WTC11 (cell line): ENCODE results near the gene TSR3. TPM values are rescaled to one million over a fixed set of nuclear protein-coding genes. Genes with fewer than 3 reads are reported as not detected.

Experiments used
- ATAC-seq: fragments of 200-7000 bp; cut with Tn5 transposase; 2 replicates; pipeline ENCODE4 v1.10.0; 2021; ENCODE audit warnings: mild to moderate bottlenecking, moderate library complexity
- CTCF ChIA-PET: fragments of 300-600 bp; sonication (Branson Sonifier 250); formaldehyde crosslinking; loops from one replicate; lab custom pipeline; 2021; ENCODE audit warnings: antibody characterized with exemption; lab: Charles Lee
- POLR2A ChIA-PET: fragments of 350-600 bp; sonication (Branson Sonifier 250); formaldehyde crosslinking; loops from one replicate; lab custom pipeline; 2021; ENCODE audit warnings: antibody characterized with exemption; lab: Charles Lee
- DNase-seq: peaks from one replicate; pipeline ENCODE4 v3.0.0; 2021; ENCODE audit warnings: low spot score
- H3K27ac Mint-ChIP-seq: 2 replicates; pipeline ENCODE4 v1.8.0; 2021; ENCODE audit warnings: mixed read lengths
- H3K27me3 Mint-ChIP-seq: 2 replicates; pipeline ENCODE4 v1.8.0; 2021; ENCODE audit warnings: low read depth, mild to moderate bottlenecking, moderate library complexity, mixed read lengths
- H3K36me3 Mint-ChIP-seq: 2 replicates; pipeline ENCODE4 v1.8.0; 2021; ENCODE audit warnings: mixed read lengths
- H3K4me1 Mint-ChIP-seq: 2 replicates; pipeline ENCODE4 v1.8.0; 2022; ENCODE audit warnings: mixed read lengths
- H3K4me3 Mint-ChIP-seq: 2 replicates; pipeline ENCODE4 v1.8.0; 2021; ENCODE audit warnings: mild to moderate bottlenecking, moderate library complexity, mixed read lengths
- H3K9me3 Mint-ChIP-seq: 2 replicates; pipeline ENCODE4 v1.8.0; 2021; ENCODE audit warnings: mixed read lengths
- AFF4 ChIP-seq: sonication (generic); formaldehyde crosslinking; IDR thresholded peaks from 2 replicates; pipeline ENCODE4 v1.8.1; 2023; ENCODE audit warnings: mild to moderate bottlenecking, missing genetic modification reagents, borderline replicate concordance
- AR ChIP-seq: fragments of 250-450 bp; sonication (Bioruptor Pico); IDR thresholded peaks from 2 replicates; pipeline ENCODE4 v1.9.0; 2021; ENCODE audit warnings: mild to moderate bottlenecking
- CBFB ChIP-seq: sonication (generic); formaldehyde crosslinking; IDR thresholded peaks from 2 replicates; pipeline ENCODE4 v1.8.1; 2022; ENCODE audit warnings: mild to moderate bottlenecking, low read depth, missing genetic modification reagents
- CREB1 ChIP-seq: sonication (generic); formaldehyde crosslinking; IDR thresholded peaks from 2 replicates; pipeline ENCODE4 v1.8.0; 2023; ENCODE audit warnings: mild to moderate bottlenecking, missing genetic modification reagents
- E2F4 ChIP-seq: sonication (generic); formaldehyde crosslinking; IDR thresholded peaks from 2 replicates; pipeline ENCODE4 v1.8.1; 2022; ENCODE audit warnings: low read depth, mild to moderate bottlenecking, moderate library complexity, missing genetic modification reagents, borderline replicate concordance
- ELF4 ChIP-seq: sonication (generic); formaldehyde crosslinking; IDR thresholded peaks from 2 replicates; pipeline ENCODE4 v1.8.1; 2022; ENCODE audit warnings: low read depth, mild to moderate bottlenecking, moderate library complexity, missing genetic modification reagents
- EMX1 ChIP-seq: fragments of 250-450 bp; sonication (Bioruptor Pico); IDR thresholded peaks from 2 replicates; pipeline ENCODE4 v1.8.0; 2021; ENCODE audit warnings: mild to moderate bottlenecking
- FOXJ3 ChIP-seq: sonication (generic); formaldehyde crosslinking; IDR thresholded peaks from 2 replicates; pipeline ENCODE4 v1.9.0; 2021; ENCODE audit warnings: missing genetic modification reagents, mild to moderate bottlenecking, borderline replicate concordance
- KAT7 ChIP-seq: sonication (generic); formaldehyde crosslinking; IDR thresholded peaks from 2 replicates; pipeline ENCODE4 v1.8.1; 2023; ENCODE audit warnings: missing genetic modification reagents, mild to moderate bottlenecking, borderline replicate concordance
- MAX ChIP-seq: sonication (generic); formaldehyde crosslinking; IDR thresholded peaks from 2 replicates; pipeline ENCODE4 v1.8.0; 2022; ENCODE audit warnings: mild to moderate bottlenecking, missing genetic modification reagents
- SP1 ChIP-seq: sonication (generic); formaldehyde crosslinking; conservative IDR thresholded peaks from 2 replicates; pipeline ENCODE4 v1.8.1; 2022; ENCODE audit warnings: missing genetic modification reagents
- STAT6 ChIP-seq: sonication (generic); formaldehyde crosslinking; conservative IDR thresholded peaks from 2 replicates; pipeline ENCODE4 v1.8.1; 2023; ENCODE audit warnings: mild to moderate bottlenecking, low read depth, missing genetic modification reagents, moderate library complexity
- TCF7 ChIP-seq: sonication (generic); formaldehyde crosslinking; IDR thresholded peaks from 2 replicates; pipeline ENCODE4 v1.8.0; 2022; ENCODE audit warnings: mild to moderate bottlenecking, low read depth, missing genetic modification reagents, moderate library complexity
- USF1 ChIP-seq: sonication (generic); formaldehyde crosslinking; IDR thresholded peaks from 2 replicates; pipeline ENCODE4 v1.8.0; 2022; ENCODE audit warnings: mild to moderate bottlenecking, missing genetic modification reagents
- USF2 ChIP-seq: sonication (generic); formaldehyde crosslinking; IDR thresholded peaks from 2 replicates; pipeline ENCODE4 v1.8.1; 2023; ENCODE audit warnings: mild to moderate bottlenecking, missing genetic modification reagents, moderate library complexity
- ZNF121 ChIP-seq: sonication (generic); formaldehyde crosslinking; IDR thresholded peaks from 2 replicates; pipeline ENCODE4 v1.8.0; 2023; ENCODE audit warnings: missing genetic modification reagents
- ZNF138 ChIP-seq: sonication (generic); formaldehyde crosslinking; conservative IDR thresholded peaks from 2 replicates; pipeline ENCODE4 v1.8.1; 2022; ENCODE audit warnings: mild to moderate bottlenecking, moderate library complexity, missing genetic modification reagents
- ZNF423 ChIP-seq: fragments of 250-450 bp; sonication (Bioruptor Pico); IDR thresholded peaks from 2 replicates; pipeline ENCODE4 v2.1.2; 2022; ENCODE audit warnings: mild to moderate bottlenecking, moderate library complexity
- ZNF512 ChIP-seq: sonication (generic); formaldehyde crosslinking; IDR thresholded peaks from 2 replicates; pipeline ENCODE4 v1.8.1; 2022; ENCODE audit warnings: missing genetic modification reagents, borderline replicate concordance
- total RNA-seq: library from RNA; stranded (reverse); gene quantifications from 3 replicates; pipeline ENCODE4 v1.2.3, GENCODE V29; 2021

The TSR3 gene
- total RNA-seq, 1 experiment from 2014 or later, result 66.3 TPM

- ATAC-seq, result no peak
- Mint-ChIP-seq H3K27ac (no peak overlapping the region; the same call in 1 of the 2 replicates), H3K9me3 (no peaks in the 10 kb centered on the region), H3K4me1 (peaks cover 5% of the 10 kb centered on the region; the same call in 1 of the 2 replicates), H3K27me3 (no peaks in the 10 kb centered on the region), H3K36me3 (peaks cover 36% of the 10 kb centered on the region), H3K4me3 (no peak overlapping the region)
- ChIA-PET POLR2A (no interaction called here), CTCF (interaction anchor here (0.7 to 1.1 kb wide), 2 partner anchors 14 to 34 kb away, joined by 3 to 5 read pairs; partner anchors contain the start of gene UBE2I)
- TF ChIP-seq ZNF121 (CRISPR knock-in tag) (no peak), AR (no peak), USF2 (no peak), CBFB (no peak), CREB1 (no peak), AFF4 (CRISPR knock-in tag) (no peak), SP1 (no peak), ELF4 (no peak), FOXJ3 (no peak), E2F4 (CRISPR knock-in tag) (no peak), ZNF512 (CRISPR knock-in tag) (no peak), EMX1 (no peak), TCF7 (no peak), USF1 (CRISPR knock-in tag) (no peak), ZNF138 (CRISPR knock-in tag) (no peak), ZNF423 (no peak), STAT6 (CRISPR knock-in tag) (no peak), KAT7 (CRISPR knock-in tag) (no peak), MAX (CRISPR knock-in tag) (no peak)
- DNase-seq, result no peak
Observed at GRCh38 chr16:1323296-1324239, 28.1 kb downstream of the TSR3 start.
